GM12878 (cell line): ENCODE data around the gene PTPN14. TPM values are rescaled to one million over a fixed set of nuclear protein-coding genes. Genes with fewer than 3 reads are reported as not detected.

ENCODE experiments used
- ATAC-seq: fragments of 200-7000 bp; cut with Tn5 transposase; 3 replicates; pipeline ENCODE4 v1.9.1; 2020; ENCODE audit warnings: mild to moderate bottlenecking, moderate library complexity
- BruUV-seq: library from RNA; stranded (reverse); fragments of 400-500 nt; replicated peaks from 2 replicates; lab custom pipeline; 2021; lab: Mats Ljungman, UMichigan
- CTCF ChIA-PET: fragments of 300-600 bp; sonication (Branson Sonifier 250); formaldehyde crosslinking; extraction: SDS; loops from one replicate; lab custom pipeline; 2021; ENCODE audit warnings: inconsistent platforms; lab: Yijun Ruan, JAX
- POLR2A ChIA-PET: fragments of 350-600 bp; formaldehyde crosslinking; extraction: SDS; loops from one replicate; lab custom pipeline; 2021; ENCODE audit warnings: inconsistent platforms; lab: Charles Lee
- RAD21 ChIA-PET: fragments of 300-600 bp; sonication (Branson Sonifier 250); formaldehyde crosslinking; loops from one replicate; lab custom pipeline; 2023; ENCODE audit warnings: antibody characterized with exemption; ENCODE audit not compliant: unreplicated experiment; lab: Charles Lee
- SMC1A ChIA-PET: fragments of 300-600 bp; sonication (Branson Sonifier 250); formaldehyde crosslinking; loops from one replicate; lab custom pipeline; 2023; ENCODE audit not compliant: unreplicated experiment, uncharacterized antibody; lab: Charles Lee
- DNase-seq: peaks from one replicate; pipeline ENCODE4 v3.0.0-alpha.2; 2011; ENCODE audit warnings: low read depth, low spot score
- FAIRE-seq: peaks from 3 replicates; lab custom pipeline; 2011; peaks lifted over from hg19 to GRCh38; lab: Jason Lieb, UNC
- H2AFZ ChIP-seq: 2 replicates; pipeline ENCODE4 v1.6.0; 2011; ENCODE audit warnings: low read depth, low read length, control low read depth; ENCODE audit not compliant: control insufficient read depth
- H3K27ac ChIP-seq: 2 replicates; pipeline ENCODE4 v1.5.1; 2011; ENCODE audit warnings: control low read depth; ENCODE audit not compliant: control insufficient read depth, insufficient read depth
- H3K27me3 ChIP-seq, 2 experiments: replicated peaks in 1 of 2; 2 replicates each; pipeline versions ENCODE4 v1.6.0 to v1.6.1; 2011; ENCODE audit warnings: low read length in 1 of 2; ENCODE audit not compliant: control insufficient read depth in 2 of 2, insufficient read depth in 2 of 2
- H3K36me3 ChIP-seq, 2 experiments: 2 replicates each; pipeline ENCODE4 v1.5.1; 2011; ENCODE audit warnings: low read length in 1 of 2; ENCODE audit not compliant: control insufficient read depth in 2 of 2, insufficient read depth in 2 of 2
- H3K4me1 ChIP-seq: 2 replicates; pipeline ENCODE4 v1.6.1; 2011; ENCODE audit warnings: mild to moderate bottlenecking, low read length, moderate library complexity, mixed read lengths; ENCODE audit not compliant: control insufficient read depth, insufficient read depth
- H3K4me2 ChIP-seq: 2 replicates; pipeline ENCODE4 v1.6.0; 2011; ENCODE audit warnings: control low read depth; ENCODE audit not compliant: control insufficient read depth, insufficient read depth
- H3K4me3 ChIP-seq: fragments of 200-600 bp; sonication (generic); 2 replicates; pipeline ENCODE4 v1.5.1; 2016
- H3K79me2 ChIP-seq: 2 replicates; pipeline ENCODE4 v1.6.0; 2011; ENCODE audit warnings: low read length; ENCODE audit not compliant: control insufficient read depth, insufficient read depth
- H3K9ac ChIP-seq: 2 replicates; pipeline ENCODE4 v1.8.0; 2011; ENCODE audit warnings: low read length, control low read depth, mixed read lengths; ENCODE audit not compliant: control insufficient read depth, insufficient read depth
- H3K9me3 ChIP-seq: replicated peaks from 3 replicates; pipeline ENCODE4 v1.5.1; 2011; ENCODE audit warnings: mild to moderate bottlenecking, low read length; ENCODE audit not compliant: control insufficient read depth, insufficient read depth
- H4K20me1 ChIP-seq: 2 replicates; pipeline ENCODE4 v1.6.0; 2011; ENCODE audit not compliant: control insufficient read depth, insufficient read depth
- CBX5 ChIP-seq: sonication (generic); IDR thresholded peaks from 2 replicates; pipeline ENCODE4 v1.6.1; 2016; ENCODE audit warnings: low read depth, moderate library complexity, mild to moderate bottlenecking, inconsistent platforms
- HCFC1 ChIP-seq: fragments of 150-350 bp; IDR thresholded peaks from 2 replicates; pipeline ENCODE4 v1.6.1; 2014; ENCODE audit warnings: low read length
- JUNB ChIP-seq: IDR thresholded peaks from 2 replicates; pipeline ENCODE4 v1.6.1; 2016; ENCODE audit warnings: antibody characterized with exemption, mild to moderate bottlenecking
- PAX8 ChIP-seq: fragments of 450-650 bp; IDR thresholded peaks from 2 replicates; pipeline ENCODE4 v1.6.1; 2017; ENCODE audit warnings: mild to moderate bottlenecking, moderate library complexity
- ZNF217 ChIP-seq: fragments of 450-650 bp; IDR thresholded peaks from 2 replicates; pipeline ENCODE4 v1.6.1; 2017; ENCODE audit warnings: antibody characterized with exemption, mild to moderate bottlenecking
- WGBS: methylation state at CpG from one replicate; pipeline ENCODE4 v1.1.6; 2016; ENCODE audit warnings: low lambda C conversion rate; ENCODE audit not compliant: insufficient replicate concordance, insufficient coverage; ENCODE audit errors: missing lambda C conversion rate; 5-methylcytosine and 5-hydroxymethylcytosine counted together
- in situ Hi-C: fragments of 300-500 bp; cut with MboI; formaldehyde crosslinking; loops from 9 replicates; pipeline ENCODE4 v1.14.3; 2018; ENCODE audit warnings: mixed read lengths
- intact Hi-C: fragments of 100-400 bp; cut with micrococcal nuclease; formaldehyde crosslinking; loops from one replicate; pipeline ENCODE4 v1.14.2; 2022; ENCODE audit not compliant: unreplicated experiment
- polyA plus RNA-seq, 11 experiments: library from polyadenylated mRNA; depleted of rRNA in 4 of 11; unstranded in 6 of 11; stranded (reverse) in 5 of 11; fragments of >200 nt; fragmentation: Nextera tagmentation in 4 of 11; fragmentation: Illumina TruSeq in 1 of 11; extraction: Ambion mirVana in 4 of 11; extraction: Trizol in 1 of 11; gene quantifications; 1 replicate in 1 of 11; 2 replicates in 10 of 11; pipeline versions ENCODE4 v1.2.1 to v1.2.3, GENCODE V29; 2011 to 2016; ENCODE audit warnings: inconsistent platforms in 2 of 11, missing spikeins in 2 of 11, low read depth in 1 of 11
- total RNA-seq, 4 experiments: library from RNA; depleted of rRNA in 3 of 4; stranded (reverse); fragments of >200 nt in 3 of 4; fragmentation: Illumina TruSeq in 1 of 4; extraction: Trizol in 1 of 4; gene quantifications; 2 replicates each; pipeline versions ENCODE4 v1.2.1 to v1.2.3, GENCODE V29; 2013 to 2021
- TF ChIP-seq, protein P1 (sequence below): fragments of 450-650 bp; IDR thresholded peaks from 2 replicates; pipeline ENCODE4 v1.6.1; 2017; ENCODE audit warnings: mild to moderate bottlenecking, low read depth, inconsistent platforms; ENCODE audit not compliant: poor library complexity, severe bottlenecking
- TF ChIP-seq, protein P2 (sequence below): IDR thresholded peaks from 2 replicates; pipeline ENCODE4 v1.6.1; 2012; ENCODE audit warnings: low read depth, low read length, improper control_type of control experiment
- TF ChIP-seq, protein P3 (sequence below): fragments of 450-650 bp; IDR thresholded peaks from 2 replicates; pipeline ENCODE4 v1.6.1; 2017; ENCODE audit warnings: mild to moderate bottlenecking, moderate library complexity

Gene PTPN14
- total and polyA plus RNA-seq, 10 of the 15 experiments (the other 5 are each of a cell fraction or from before 2014, with no cell fraction given), result 0.05 to 5.1 (median 0.44) TPM

DNA sequence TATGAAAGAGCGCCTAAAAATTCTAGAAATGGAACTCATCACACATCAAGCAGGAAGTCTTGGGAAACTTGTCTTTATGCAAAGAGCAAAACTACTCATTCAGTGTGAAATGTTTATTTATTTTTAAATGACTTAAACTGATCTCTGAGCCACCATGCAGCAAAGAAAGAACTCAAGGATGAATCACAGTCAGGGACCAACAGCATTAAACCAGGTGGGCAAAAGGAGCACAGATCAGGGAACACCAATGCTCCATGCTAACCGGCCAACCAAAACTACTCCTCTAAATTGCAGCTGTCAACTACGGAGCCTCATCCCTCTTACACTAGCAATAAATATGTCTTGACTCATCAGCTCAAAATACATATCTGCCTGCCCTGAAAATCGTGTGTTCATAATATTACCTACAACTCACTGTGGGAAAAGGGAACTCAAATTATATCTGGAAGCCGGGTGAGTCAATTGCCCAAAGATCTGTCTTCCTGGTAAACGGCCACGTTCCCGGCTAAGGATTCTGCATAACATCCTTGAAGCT, 129.2 kb downstream of the PTPN14 start:
- CTCF ChIA-PET, result interaction anchor here (1.2 to 2.6 kb wide), 2 partner anchors 18 to 31 kb away, joined by 3 to 8 read pairs; no protein-coding TSS in a partner anchor
- Histone ChIP-seq H4K20me1 (no peaks in the 10 kb centered on the region), H3K4me3 (no peak overlapping the region), H3K79me2 (no peaks in the 10 kb centered on the region), H3K9ac (no peak overlapping the region), H3K9me3 (no peaks in the 10 kb centered on the region), H3K4me1 (no peaks in the 10 kb centered on the region), H3K4me2 (no peak overlapping the region), H3K36me3 (no peaks in the 10 kb centered on the region), H3K27ac (no peak overlapping the region), H3K27me3 (no peaks in the 10 kb centered on the region), H2AFZ (no peak overlapping the region)
- WGBS, result 54% methylated on average over 8 of the region's 8 CpGs
- RAD21 ChIA-PET, result interaction anchor here (1.0 to 1.9 kb wide), 5 partner anchors 15 to 104 kb away, joined by 3 to 6 read pairs (median 4); no protein-coding TSS in a partner anchor
- SMC1A ChIA-PET, result interaction anchor here (0.7 to 3.6 kb wide), 8 partner anchors 10 to 161 kb away, joined by 3 to 21 read pairs (median 3); no protein-coding TSS in a partner anchor
- ATAC-seq (no peak), FAIRE-seq (no peak)
- in situ Hi-C loops (no loop called here), intact Hi-C loops (no loop called here)
- TF ChIP-seq, protein P1, sequence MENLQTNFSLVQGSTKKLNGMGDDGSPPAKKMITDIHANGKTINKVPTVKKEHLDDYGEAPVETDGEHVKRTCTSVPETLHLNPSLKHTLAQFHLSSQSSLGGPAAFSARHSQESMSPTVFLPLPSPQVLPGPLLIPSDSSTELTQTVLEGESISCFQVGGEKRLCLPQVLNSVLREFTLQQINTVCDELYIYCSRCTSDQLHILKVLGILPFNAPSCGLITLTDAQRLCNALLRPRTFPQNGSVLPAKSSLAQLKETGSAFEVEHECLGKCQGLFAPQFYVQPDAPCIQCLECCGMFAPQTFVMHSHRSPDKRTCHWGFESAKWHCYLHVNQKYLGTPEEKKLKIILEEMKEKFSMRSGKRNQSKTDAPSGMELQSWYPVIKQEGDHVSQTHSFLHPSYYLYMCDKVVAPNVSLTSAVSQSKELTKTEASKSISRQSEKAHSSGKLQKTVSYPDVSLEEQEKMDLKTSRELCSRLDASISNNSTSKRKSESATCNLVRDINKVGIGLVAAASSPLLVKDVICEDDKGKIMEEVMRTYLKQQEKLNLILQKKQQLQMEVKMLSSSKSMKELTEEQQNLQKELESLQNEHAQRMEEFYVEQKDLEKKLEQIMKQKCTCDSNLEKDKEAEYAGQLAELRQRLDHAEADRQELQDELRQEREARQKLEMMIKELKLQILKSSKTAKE, result no peak
- TF ChIP-seq, all 136 proteins: peak for 0
- BruUV-seq, result no TSS peak
- DNase-seq, result no peak
- POLR2A ChIA-PET, result interaction anchor here (1.8 kb wide), 1 partner anchor 17 kb away, joined by 8 read pairs; no protein-coding TSS in a partner anchor

DNA sequence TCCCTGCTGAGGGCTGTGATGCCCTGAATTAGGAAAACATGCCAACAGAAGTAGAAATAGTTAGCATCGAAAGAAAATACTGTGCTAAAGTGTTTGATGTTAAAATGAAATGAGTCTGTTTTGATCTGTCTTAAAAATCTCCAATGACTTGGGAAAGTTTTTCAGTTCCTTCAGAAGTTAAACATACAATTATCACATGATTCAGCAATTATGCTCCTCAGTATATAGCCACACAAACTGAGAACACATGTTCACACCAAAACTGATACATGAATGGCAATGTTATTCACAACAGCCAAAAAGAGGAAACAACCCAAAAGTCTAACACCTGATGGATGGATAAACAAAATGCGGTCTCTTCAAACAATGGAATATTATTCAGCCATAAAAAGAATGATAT, 130.6 kb downstream of the PTPN14 start:
- H3K9ac ChIP-seq, result no peak overlapping the region
- H3K4me3 ChIP-seq, result no peak overlapping the region
- no peaks in the 10 kb centered on the region for H3K27me3 ChIP-seq
- H3K9me3 ChIP-seq, result no peaks in the 10 kb centered on the region
- ChIA-PET RAD21 (interaction anchor here (1.4 kb wide), 1 partner anchor 105 kb away, joined by 4 read pairs; no protein-coding TSS in a partner anchor), CTCF (interaction anchor here (2.6 kb wide), 1 partner anchor 17 kb away, joined by 8 read pairs; no protein-coding TSS in a partner anchor), SMC1A (interaction anchor here (0.6 to 3.6 kb wide), 4 partner anchors 18 to 162 kb away, joined by 3 to 21 read pairs (median 4); no protein-coding TSS in a partner anchor), POLR2A (no interaction called here)
- FAIRE-seq (no peak), ATAC-seq (peak; percentile 44), DNase-seq (no peak)
- no peaks in the 10 kb centered on the region for H3K36me3 ChIP-seq
- 95% methylated on average over 2 of the region's 2 CpGs for WGBS
- H2AFZ ChIP-seq, result no peak overlapping the region
- in situ Hi-C loops (no loop called here), intact Hi-C loops (no loop called here)
- no peaks in the 10 kb centered on the region for H3K4me1 ChIP-seq
- no peak overlapping the region for H3K27ac ChIP-seq
- no TSS peak for BruUV-seq
- no peaks in the 10 kb centered on the region for H4K20me1 ChIP-seq
- H3K79me2 ChIP-seq, result no peaks in the 10 kb centered on the region
- no peak overlapping the region for H3K4me2 ChIP-seq
- TF ChIP-seq, protein P2, sequence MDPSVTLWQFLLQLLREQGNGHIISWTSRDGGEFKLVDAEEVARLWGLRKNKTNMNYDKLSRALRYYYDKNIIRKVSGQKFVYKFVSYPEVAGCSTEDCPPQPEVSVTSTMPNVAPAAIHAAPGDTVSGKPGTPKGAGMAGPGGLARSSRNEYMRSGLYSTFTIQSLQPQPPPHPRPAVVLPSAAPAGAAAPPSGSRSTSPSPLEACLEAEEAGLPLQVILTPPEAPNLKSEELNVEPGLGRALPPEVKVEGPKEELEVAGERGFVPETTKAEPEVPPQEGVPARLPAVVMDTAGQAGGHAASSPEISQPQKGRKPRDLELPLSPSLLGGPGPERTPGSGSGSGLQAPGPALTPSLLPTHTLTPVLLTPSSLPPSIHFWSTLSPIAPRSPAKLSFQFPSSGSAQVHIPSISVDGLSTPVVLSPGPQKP, result no peak
- TF ChIP-seq, protein P3, sequence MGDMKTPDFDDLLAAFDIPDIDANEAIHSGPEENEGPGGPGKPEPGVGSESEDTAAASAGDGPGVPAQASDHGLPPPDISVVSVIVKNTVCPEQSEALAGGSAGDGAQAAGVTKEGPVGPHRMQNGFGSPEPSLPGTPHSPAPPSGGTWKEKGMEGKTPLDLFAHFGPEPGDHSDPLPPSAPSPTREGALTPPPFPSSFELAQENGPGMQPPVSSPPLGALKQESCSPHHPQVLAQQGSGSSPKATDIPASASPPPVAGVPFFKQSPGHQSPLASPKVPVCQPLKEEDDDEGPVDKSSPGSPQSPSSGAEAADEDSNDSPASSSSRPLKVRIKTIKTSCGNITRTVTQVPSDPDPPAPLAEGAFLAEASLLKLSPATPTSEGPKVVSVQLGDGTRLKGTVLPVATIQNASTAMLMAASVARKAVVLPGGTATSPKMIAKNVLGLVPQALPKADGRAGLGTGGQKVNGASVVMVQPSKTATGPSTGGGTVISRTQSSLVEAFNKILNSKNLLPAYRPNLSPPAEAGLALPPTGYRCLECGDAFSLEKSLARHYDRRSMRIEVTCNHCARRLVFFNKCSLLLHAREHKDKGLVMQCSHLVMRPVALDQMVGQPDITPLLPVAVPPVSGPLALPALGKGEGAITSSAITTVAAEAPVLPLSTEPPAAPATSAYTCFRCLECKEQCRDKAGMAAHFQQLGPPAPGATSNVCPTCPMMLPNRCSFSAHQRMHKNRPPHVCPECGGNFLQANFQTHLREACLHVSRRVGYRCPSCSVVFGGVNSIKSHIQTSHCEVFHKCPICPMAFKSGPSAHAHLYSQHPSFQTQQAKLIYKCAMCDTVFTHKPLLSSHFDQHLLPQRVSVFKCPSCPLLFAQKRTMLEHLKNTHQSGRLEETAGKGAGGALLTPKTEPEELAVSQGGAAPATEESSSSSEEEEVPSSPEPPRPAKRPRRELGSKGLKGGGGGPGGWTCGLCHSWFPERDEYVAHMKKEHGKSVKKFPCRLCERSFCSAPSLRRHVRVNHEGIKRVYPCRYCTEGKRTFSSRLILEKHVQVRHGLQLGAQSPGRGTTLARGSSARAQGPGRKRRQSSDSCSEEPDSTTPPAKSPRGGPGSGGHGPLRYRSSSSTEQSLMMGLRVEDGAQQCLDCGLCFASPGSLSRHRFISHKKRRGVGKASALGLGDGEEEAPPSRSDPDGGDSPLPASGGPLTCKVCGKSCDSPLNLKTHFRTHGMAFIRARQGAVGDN, result peak; percentile 48; the same call in 1 of the 2 replicates
- TF ChIP-seq PAX8, result no peak
- no peak for TF ChIP-seq ZNF217
- no peak for TF ChIP-seq CBX5
- TF ChIP-seq HCFC1, result no peak
- no peak for TF ChIP-seq JUNB
